HepG2 (cell line): ENCODE results near the gene ZNF652. TPM values are rescaled to one million over a fixed set of nuclear protein-coding genes. Genes with fewer than 3 reads are reported as not detected.

Experiments used
- ATAC-seq: fragments of 200-7000 bp; cut with Tn5 transposase; 3 replicates; pipeline ENCODE4 v1.9.1; 2020; ENCODE audit warnings: mild to moderate bottlenecking, moderate library complexity
- BruUV-seq: library from RNA; stranded (reverse); fragments of 400-500 nt; replicated peaks from 2 replicates; lab custom pipeline; 2021; lab: Mats Ljungman, UMichigan
- CTCF ChIA-PET: fragments of 300-600 bp; formaldehyde crosslinking; extraction: SDS; loops from one replicate; lab custom pipeline; 2021; ENCODE audit warnings: low total read pairs, inconsistent platforms, low intra/inter-chr PET ratio; lab: Yijun Ruan, JAX
- POLR2A ChIA-PET: fragments of 350-600 bp; sonication (Branson Sonifier 250); formaldehyde crosslinking; loops from one replicate; lab custom pipeline; 2020; ENCODE audit warnings: antibody characterized with exemption, inconsistent platforms; lab: Yijun Ruan, JAX
- DNase-seq: peaks from one replicate; pipeline ENCODE4 v3.0.0-alpha.2; 2015; ENCODE audit warnings: low spot score
- FAIRE-seq: peaks from 3 replicates; lab custom pipeline; 2011; peaks lifted over from hg19 to GRCh38; lab: Jason Lieb, UNC
- H2AFZ ChIP-seq: one replicate; pipeline ENCODE4 v1.6.1; 2011; ENCODE audit warnings: low read length, inconsistent platforms
- H3K27ac ChIP-seq: fragments of 300-600 bp; 3 replicates; pipeline ENCODE4 v1.8.0; 2011; ENCODE audit warnings: mixed run types, mild to moderate bottlenecking, mixed read lengths, low read length, inconsistent platforms; ENCODE audit not compliant: insufficient read depth; ENCODE audit errors: extremely low read length
- H3K27me3 ChIP-seq, 2 experiments: fragments of 200-600 bp in 1 of 2; 2 replicates in 1 of 2; 3 replicates in 1 of 2; pipeline versions ENCODE4 v1.6.0 to v1.8.0; 2011; ENCODE audit warnings: low read length in 2 of 2, mild to moderate bottlenecking in 2 of 2, moderate library complexity in 2 of 2, inconsistent platforms in 1 of 2; ENCODE audit not compliant: insufficient read depth in 2 of 2, control insufficient read depth in 1 of 2
- H3K36me3 ChIP-seq, 2 experiments: fragments of 200-600 bp in 1 of 2; replicated peaks in 1 of 2; 2 replicates in 1 of 2; 3 replicates in 1 of 2; pipeline versions ENCODE4 v1.5.1 to v1.8.0; 2011; ENCODE audit warnings: low read length in 2 of 2, inconsistent platforms in 1 of 2; ENCODE audit not compliant: insufficient read depth in 2 of 2, control insufficient read depth in 1 of 2
- H3K4me1 ChIP-seq: 2 replicates; pipeline ENCODE4 v1.5.1; 2012; ENCODE audit warnings: low read length, inconsistent platforms; ENCODE audit not compliant: insufficient read depth
- H3K4me2 ChIP-seq: 2 replicates; pipeline ENCODE4 v1.6.0; 2011; ENCODE audit warnings: low read depth, low read length, inconsistent platforms
- H3K4me3 ChIP-seq, 3 experiments: fragments of 200-600 bp in 1 of 3; sonication (generic), shearing (Covaris generic) in 1 of 3; replicated peaks in 1 of 3; 2 replicates each; pipeline ENCODE4 v1.5.1; 2011 to 2016; ENCODE audit warnings: low read length in 3 of 3, inconsistent platforms in 2 of 3, low read depth in 2 of 3, mild to moderate bottlenecking in 2 of 3, control low read depth in 1 of 3, mixed read lengths in 1 of 3; ENCODE audit not compliant: insufficient read depth in 1 of 3
- H3K79me2 ChIP-seq: one replicate; pipeline ENCODE4 v1.6.1; 2011; ENCODE audit warnings: low read length, inconsistent platforms; ENCODE audit not compliant: insufficient read depth
- H3K9ac ChIP-seq: 2 replicates; pipeline ENCODE4 v1.6.0; 2011; ENCODE audit warnings: mild to moderate bottlenecking, low read depth, low read length, inconsistent platforms; ENCODE audit not compliant: insufficient read depth
- H3K9me3 ChIP-seq: 2 replicates; pipeline ENCODE4 v1.5.1; 2012; ENCODE audit warnings: mild to moderate bottlenecking, low read length
- H4K20me1 ChIP-seq: 2 replicates; pipeline ENCODE4 v1.6.0; 2011; ENCODE audit warnings: inconsistent platforms, mild to moderate bottlenecking, low read length, moderate library complexity; ENCODE audit not compliant: insufficient read depth
- BCL3 ChIP-seq: sonication (generic); formaldehyde crosslinking; IDR thresholded peaks from 2 replicates; pipeline ENCODE4 v1.5.1; 2020; ENCODE audit warnings: mild to moderate bottlenecking, missing genetic modification reagents, moderate library complexity
- DPF2 ChIP-seq: sonication (generic); formaldehyde crosslinking; IDR thresholded peaks from 2 replicates; pipeline ENCODE4 v1.4.0; 2020; ENCODE audit warnings: mild to moderate bottlenecking, low read depth, missing genetic modification reagents, borderline replicate concordance
- ELF1 ChIP-seq: sonication (generic); formaldehyde crosslinking; IDR thresholded peaks from 2 replicates; pipeline ENCODE4 v1.4.0; 2020; ENCODE audit warnings: missing genetic modification reagents
- ELF3 ChIP-seq: IDR thresholded peaks from 2 replicates; pipeline ENCODE4 v1.6.1; 2016; ENCODE audit warnings: missing genetic modification reagents, missing compliant biosample characterization
- KMT2B ChIP-seq: IDR thresholded peaks from 2 replicates; pipeline ENCODE4 v1.6.1; 2016; ENCODE audit warnings: missing genetic modification reagents, missing compliant biosample characterization
- MEF2D ChIP-seq: sonication (generic); formaldehyde crosslinking; IDR thresholded peaks from 2 replicates; pipeline ENCODE4 v1.5.1; 2020; ENCODE audit warnings: mild to moderate bottlenecking, missing genetic modification reagents
- SAP130 ChIP-seq: IDR thresholded peaks from 2 replicates; pipeline ENCODE4 v1.6.1; 2016; ENCODE audit warnings: low read depth
- THAP9 ChIP-seq: sonication (generic); formaldehyde crosslinking; IDR thresholded peaks from 2 replicates; pipeline ENCODE4; 2020; ENCODE audit warnings: missing genetic modification reagents, mild to moderate bottlenecking, borderline replicate concordance
- ZBTB20 ChIP-seq: sonication (generic); formaldehyde crosslinking; IDR thresholded peaks from 2 replicates; pipeline ENCODE4 v1.8.1; 2023; ENCODE audit warnings: missing genetic modification reagents, low read depth, mild to moderate bottlenecking, borderline replicate concordance
- ZNF281 ChIP-seq: sonication (generic); formaldehyde crosslinking; IDR thresholded peaks from 2 replicates; pipeline ENCODE4 v1.4.0; 2020; ENCODE audit warnings: missing genetic modification reagents, borderline replicate concordance
- ZNF282 ChIP-seq: fragments of 450-650 bp; IDR thresholded peaks from 2 replicates; pipeline ENCODE4 v1.6.1; 2018; ENCODE audit not compliant: partially characterized antibody
- ZNF431 ChIP-seq: sonication (generic); formaldehyde crosslinking; IDR thresholded peaks from 2 replicates; pipeline ENCODE4 v1.9.0; 2022; ENCODE audit warnings: missing genetic modification reagents, low read depth, mild to moderate bottlenecking, borderline replicate concordance
- ZNF577 ChIP-seq: sonication (generic); formaldehyde crosslinking; IDR thresholded peaks from 2 replicates; pipeline ENCODE4 v1.4.0; 2020; ENCODE audit warnings: mild to moderate bottlenecking, low read depth, missing genetic modification reagents, borderline replicate concordance
- ZNF740 ChIP-seq: sonication (generic); formaldehyde crosslinking; IDR thresholded peaks from 2 replicates; pipeline ENCODE4 v1.4.0; 2020; ENCODE audit warnings: missing genetic modification reagents
- ZNF878 ChIP-seq: sonication (generic); formaldehyde crosslinking; IDR thresholded peaks from 2 replicates; pipeline ENCODE4 v1.8.1; 2023; ENCODE audit warnings: mild to moderate bottlenecking, missing genetic modification reagents, moderate library complexity
- WGBS: methylation state at CpG from one replicate; pipeline ENCODE4 v1.1.6; 2017; ENCODE audit warnings: low lambda C conversion rate; 5-methylcytosine and 5-hydroxymethylcytosine counted together
- in situ Hi-C: cut with HindIII; loops from 2 replicates; pipeline ENCODE4 v1.10.0; 2017; ENCODE audit warnings: low pct_unique_long_range_greater_than_20kb; ENCODE audit not compliant: extremely low pct_ligation_motif_present
- intact Hi-C: fragments of 100-400 bp; cut with micrococcal nuclease; formaldehyde crosslinking; loops from one replicate; pipeline ENCODE4 v1.10.0; 2022; ENCODE audit not compliant: unreplicated experiment
- polyA plus RNA-seq, 8 experiments: library from polyadenylated mRNA; depleted of rRNA in 3 of 8; stranded (reverse) in 7 of 8; unstranded in 1 of 8; fragments of >200 nt; fragmentation: Illumina TruSeq in 4 of 8; extraction: Trizol in 4 of 8; gene quantifications; 2 replicates each; pipeline versions ENCODE4 v1.2.1 to v1.2.3, GENCODE V29; 2011 to 2016; ENCODE audit warnings: low read depth in 4 of 8, missing spikeins in 1 of 8, mixed read lengths in 1 of 8; ENCODE audit not compliant: insufficient read depth in 1 of 8
- total RNA-seq, 5 experiments: library from RNA; depleted of rRNA; stranded (reverse); fragments of >200 nt; fragmentation: Illumina TruSeq; extraction: Trizol; gene quantifications; 2 replicates each; pipeline ENCODE4 v1.2.3, GENCODE V29; 2016; ENCODE audit warnings: low read depth in 1 of 5

Gene ZNF652
- total and polyA plus RNA-seq, 2 of the 13 experiments (the other 11 are each of a cell fraction or from before 2014, with no cell fraction given): 16.2 to 30.2 TPM

- ATAC-seq (peak; percentile 55), DNase-seq (no peak), FAIRE-seq (peak; percentile 26)
- Histone ChIP-seq H3K27me3 (no peaks in the 10 kb centered on the region; a peak in 1 of 5 replicates), H2AFZ (no peak overlapping the region), H3K9me3 (no peaks in the 10 kb centered on the region), H3K79me2 (peaks cover 56% of the 10 kb centered on the region), H4K20me1 (peaks cover 27% of the 10 kb centered on the region), H3K9ac (peak overlapping the region; percentile 97), H3K4me1 (peaks cover 43% of the 10 kb centered on the region), H3K4me3 (peak overlapping the region; percentile 96 to 99 (median 99)), H3K4me2 (peak overlapping the region; percentile 99), H3K36me3 (no peaks in the 10 kb centered on the region), H3K27ac (peak overlapping the region; percentile 91)
- intact Hi-C loops: no loop called here
- BruUV-seq: TSS peak; percentile 46
- CTCF ChIA-PET: no interaction called here
- in situ Hi-C loops: no loop called here
- WGBS: 0% methylated on average over 8 of the region's 8 CpGs
- POLR2A ChIA-PET: interaction anchor here (1.5 to 1.9 kb wide), 2 partner anchors 27 to 54 kb away, joined by 4 to 11 read pairs; partner anchors contain the start of gene PHB1
- TF ChIP-seq ZNF577 (CRISPR knock-in tag) (no peak), ZNF878 (CRISPR knock-in tag) (0 out of 2 replicates have a peak, but pooled peaks have one; percentile 11), ZNF282 (no peak), ZNF281 (0 out of 2 replicates have a peak, but pooled peaks have one; percentile 17), ZNF740 (CRISPR knock-in tag) (no peak), KMT2B (peak; percentile 10; the same call in 1 of the 2 replicates), ZNF431 (CRISPR knock-in tag) (0 out of 2 replicates have a peak, but pooled peaks have one; percentile 13), ELF1 (CRISPR knock-in tag) (peak; percentile 79), THAP9 (CRISPR knock-in tag) (0 out of 2 replicates have a peak, but pooled peaks have one; percentile 12), ZBTB20 (CRISPR knock-in tag) (peak; percentile 41; the same call in 1 of the 2 replicates), DPF2 (CRISPR knock-in tag) (0 out of 2 replicates have a peak, but pooled peaks have one; percentile 4), ELF3 (CRISPR knock-in tag) (0 out of 2 replicates have a peak, but pooled peaks have one; percentile 84), MEF2D (peak; percentile 69; the same call in 1 of the 2 replicates), SAP130 (peak; percentile 77), BCL3 (CRISPR knock-in tag) (no peak)
Measured at GRCh38 chr17:49360796-49361128, 1.3 kb downstream of the ZNF652 start.
